SK-N-SH treated with all-trans-retinoic acid at 6 μM for 48 hours (cell line): ENCODE data around the gene GCGR.

ENCODE experiments used
- ATAC-seq: fragments of 200-7000 bp; cut with Tn5 transposase; 3 replicates; pipeline ENCODE4 v1.9.1; 2020; ENCODE audit warnings: mild to moderate bottlenecking, moderate library complexity
- ARNTL ChIP-seq: fragments of 450-650 bp; formaldehyde crosslinking; IDR thresholded peaks from 2 replicates; pipeline ENCODE4 v1.5.0; 2020; ENCODE audit warnings: low read depth, mild to moderate bottlenecking, moderate library complexity, borderline replicate concordance
- BACH2 ChIP-seq: fragments of 250-450 bp; sonication (Bioruptor Pico); IDR thresholded peaks from 2 replicates; pipeline ENCODE4 v1.9.0; 2021; ENCODE audit warnings: mild to moderate bottlenecking, borderline replicate concordance
- CREB5 ChIP-seq: fragments of 250-450 bp; sonication (Bioruptor Pico); IDR thresholded peaks from 2 replicates; pipeline ENCODE4 v1.5.1; 2020; ENCODE audit warnings: low read depth, mild to moderate bottlenecking, moderate library complexity
- CSDC2 ChIP-seq: fragments of 250-450 bp; sonication (Bioruptor Pico); IDR thresholded peaks from 2 replicates; pipeline ENCODE4 v1.5.0; 2020; ENCODE audit warnings: mild to moderate bottlenecking, moderate library complexity
- ESRRG ChIP-seq: fragments of 250-450 bp; sonication (Bioruptor Pico); IDR thresholded peaks from 2 replicates; pipeline ENCODE4 v1.6.1; 2021; ENCODE audit warnings: mild to moderate bottlenecking
- GLIS3 ChIP-seq: fragments of 250-450 bp; sonication (Bioruptor Pico); IDR thresholded peaks from 2 replicates; pipeline ENCODE4 v1.5.0; 2020; ENCODE audit warnings: mild to moderate bottlenecking, moderate library complexity
- ISL1 ChIP-seq: fragments of 250-450 bp; sonication (Bioruptor Pico); IDR thresholded peaks from 2 replicates; pipeline ENCODE4 v2.1.2; 2022; ENCODE audit warnings: mild to moderate bottlenecking, moderate library complexity
- PPARA ChIP-seq: fragments of 250-450 bp; sonication (Bioruptor Pico); IDR thresholded peaks from 2 replicates; pipeline ENCODE4 v1.5.0; 2020; ENCODE audit warnings: mild to moderate bottlenecking, borderline replicate concordance
- RARB ChIP-seq: fragments of 250-450 bp; sonication (Bioruptor Pico); IDR thresholded peaks from 2 replicates; pipeline ENCODE4 v1.8.0; 2021; ENCODE audit warnings: mild to moderate bottlenecking, moderate library complexity
- SNAI2 ChIP-seq: fragments of 250-450 bp; sonication (Bioruptor Pico); IDR thresholded peaks from 2 replicates; pipeline ENCODE4 v1.5.0; 2020; ENCODE audit warnings: mild to moderate bottlenecking, moderate library complexity
- TCF4 ChIP-seq: fragments of 250-450 bp; sonication (Bioruptor Pico); IDR thresholded peaks from 2 replicates; pipeline ENCODE4 v1.8.0; 2021; ENCODE audit warnings: mild to moderate bottlenecking, moderate library complexity, borderline replicate concordance
- TOX ChIP-seq: fragments of 250-450 bp; sonication (Bioruptor Pico); IDR thresholded peaks from 2 replicates; pipeline ENCODE4 v1.8.0; 2021; ENCODE audit warnings: mild to moderate bottlenecking, moderate library complexity, borderline replicate concordance
- ZFP3 ChIP-seq: fragments of 250-450 bp; sonication (Bioruptor Pico); IDR thresholded peaks from 2 replicates; pipeline ENCODE4 v1.5.0; 2020; ENCODE audit warnings: mild to moderate bottlenecking, moderate library complexity
- ZNF565 ChIP-seq: fragments of 450-650 bp; formaldehyde crosslinking; conservative IDR thresholded peaks from 2 replicates; pipeline ENCODE4 v1.5.0; 2020; ENCODE audit warnings: low read depth, mild to moderate bottlenecking, moderate library complexity
- TF ChIP-seq, protein P1 (sequence below): fragments of 250-450 bp; sonication (Bioruptor Pico); IDR thresholded peaks from 2 replicates; pipeline ENCODE4 v1.8.0; 2020; ENCODE audit warnings: mild to moderate bottlenecking, moderate library complexity, borderline replicate concordance
- TF ChIP-seq, protein P2 (sequence below): fragments of 250-450 bp; sonication (Bioruptor Pico); IDR thresholded peaks from 2 replicates; pipeline ENCODE4 v1.5.1; 2021; ENCODE audit warnings: mild to moderate bottlenecking, moderate library complexity
- TF ChIP-seq, protein P3 (sequence below): fragments of 250-450 bp; sonication (Bioruptor Pico); IDR thresholded peaks from 2 replicates; pipeline ENCODE4 v1.5.0; 2020; ENCODE audit warnings: mild to moderate bottlenecking, moderate library complexity

Gene GCGR

GRCh38 chr17:81842378-81842724 lies 38.4 kb downstream of the GCGR start:
- no peak for TF ChIP-seq SNAI2
- no peak for TF ChIP-seq CSDC2 (CRISPR knock-in tag)
- no peak for TF ChIP-seq ESRRG (CRISPR knock-in tag)
- TF ChIP-seq ARNTL: no peak
- TF ChIP-seq GLIS3: no peak
- TF ChIP-seq CREB5 (CRISPR knock-in tag): no peak
- no peak for TF ChIP-seq ISL1 (CRISPR knock-in tag)
- TF ChIP-seq, protein P1, sequence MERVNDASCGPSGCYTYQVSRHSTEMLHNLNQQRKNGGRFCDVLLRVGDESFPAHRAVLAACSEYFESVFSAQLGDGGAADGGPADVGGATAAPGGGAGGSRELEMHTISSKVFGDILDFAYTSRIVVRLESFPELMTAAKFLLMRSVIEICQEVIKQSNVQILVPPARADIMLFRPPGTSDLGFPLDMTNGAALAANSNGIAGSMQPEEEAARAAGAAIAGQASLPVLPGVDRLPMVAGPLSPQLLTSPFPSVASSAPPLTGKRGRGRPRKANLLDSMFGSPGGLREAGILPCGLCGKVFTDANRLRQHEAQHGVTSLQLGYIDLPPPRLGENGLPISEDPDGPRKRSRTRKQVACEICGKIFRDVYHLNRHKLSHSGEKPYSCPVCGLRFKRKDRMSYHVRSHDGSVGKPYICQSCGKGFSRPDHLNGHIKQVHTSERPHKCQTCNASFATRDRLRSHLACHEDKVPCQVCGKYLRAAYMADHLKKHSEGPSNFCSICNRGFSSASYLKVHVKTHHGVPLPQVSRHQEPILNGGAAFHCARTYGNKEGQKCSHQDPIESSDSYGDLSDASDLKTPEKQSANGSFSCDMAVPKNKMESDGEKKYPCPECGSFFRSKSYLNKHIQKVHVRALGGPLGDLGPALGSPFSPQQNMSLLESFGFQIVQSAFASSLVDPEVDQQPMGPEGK (CRISPR knock-in tag): no peak
- TF ChIP-seq, protein P2, sequence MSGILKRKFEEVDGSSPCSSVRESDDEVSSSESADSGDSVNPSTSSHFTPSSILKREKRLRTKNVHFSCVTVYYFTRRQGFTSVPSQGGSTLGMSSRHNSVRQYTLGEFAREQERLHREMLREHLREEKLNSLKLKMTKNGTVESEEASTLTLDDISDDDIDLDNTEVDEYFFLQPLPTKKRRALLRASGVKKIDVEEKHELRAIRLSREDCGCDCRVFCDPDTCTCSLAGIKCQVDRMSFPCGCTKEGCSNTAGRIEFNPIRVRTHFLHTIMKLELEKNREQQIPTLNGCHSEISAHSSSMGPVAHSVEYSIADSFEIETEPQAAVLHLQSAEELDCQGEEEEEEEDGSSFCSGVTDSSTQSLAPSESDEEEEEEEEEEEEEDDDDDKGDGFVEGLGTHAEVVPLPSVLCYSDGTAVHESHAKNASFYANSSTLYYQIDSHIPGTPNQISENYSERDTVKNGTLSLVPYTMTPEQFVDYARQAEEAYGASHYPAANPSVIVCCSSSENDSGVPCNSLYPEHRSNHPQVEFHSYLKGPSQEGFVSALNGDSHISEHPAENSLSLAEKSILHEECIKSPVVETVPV (CRISPR knock-in tag): no peak
- no peak for TF ChIP-seq ZFP3
- ATAC-seq: no peak

- ATAC-seq: no peak; the same call in 1 of the 3 replicates
- TF ChIP-seq, protein P3, sequence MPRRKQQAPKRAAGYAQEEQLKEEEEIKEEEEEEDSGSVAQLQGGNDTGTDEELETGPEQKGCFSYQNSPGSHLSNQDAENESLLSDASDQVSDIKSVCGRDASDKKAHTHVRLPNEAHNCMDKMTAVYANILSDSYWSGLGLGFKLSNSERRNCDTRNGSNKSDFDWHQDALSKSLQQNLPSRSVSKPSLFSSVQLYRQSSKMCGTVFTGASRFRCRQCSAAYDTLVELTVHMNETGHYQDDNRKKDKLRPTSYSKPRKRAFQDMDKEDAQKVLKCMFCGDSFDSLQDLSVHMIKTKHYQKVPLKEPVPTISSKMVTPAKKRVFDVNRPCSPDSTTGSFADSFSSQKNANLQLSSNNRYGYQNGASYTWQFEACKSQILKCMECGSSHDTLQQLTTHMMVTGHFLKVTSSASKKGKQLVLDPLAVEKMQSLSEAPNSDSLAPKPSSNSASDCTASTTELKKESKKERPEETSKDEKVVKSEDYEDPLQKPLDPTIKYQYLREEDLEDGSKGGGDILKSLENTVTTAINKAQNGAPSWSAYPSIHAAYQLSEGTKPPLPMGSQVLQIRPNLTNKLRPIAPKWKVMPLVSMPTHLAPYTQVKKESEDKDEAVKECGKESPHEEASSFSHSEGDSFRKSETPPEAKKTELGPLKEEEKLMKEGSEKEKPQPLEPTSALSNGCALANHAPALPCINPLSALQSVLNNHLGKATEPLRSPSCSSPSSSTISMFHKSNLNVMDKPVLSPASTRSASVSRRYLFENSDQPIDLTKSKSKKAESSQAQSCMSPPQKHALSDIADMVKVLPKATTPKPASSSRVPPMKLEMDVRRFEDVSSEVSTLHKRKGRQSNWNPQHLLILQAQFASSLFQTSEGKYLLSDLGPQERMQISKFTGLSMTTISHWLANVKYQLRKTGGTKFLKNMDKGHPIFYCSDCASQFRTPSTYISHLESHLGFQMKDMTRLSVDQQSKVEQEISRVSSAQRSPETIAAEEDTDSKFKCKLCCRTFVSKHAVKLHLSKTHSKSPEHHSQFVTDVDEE (CRISPR knock-in tag): no peak
- TF ChIP-seq, protein P2 (CRISPR knock-in tag): no peak
- TF ChIP-seq TOX (CRISPR knock-in tag) (no peak), BACH2 (CRISPR knock-in tag) (no peak), ZNF565 (CRISPR knock-in tag) (no peak), TCF4 (CRISPR knock-in tag) (no peak), ZFP3 (no peak), RARB (CRISPR knock-in tag) (no peak), PPARA (CRISPR knock-in tag) (no peak), CREB5 (CRISPR knock-in tag) (no peak), ARNTL (no peak)
- TF ChIP-seq, protein P1 (CRISPR knock-in tag): no peak
- TF ChIP-seq, all 23 proteins: peak for 0
Measured at GRCh38 chr17:81842725-81843504, 39.0 kb downstream of the GCGR start.
